Measurements from ENCODE around the gene OR2J3.
"Not testable (repeated sequence)": the region's sequence is repeated elsewhere in the genome, so short reads cannot be mapped to it uniquely, and the experiment has no call there.

OR2J3 gene

GRCh38 chr6:29131691-29132090 is 23.8 kb downstream of the OR2J3 start:
- TF ChIP-seq, protein P1, sequence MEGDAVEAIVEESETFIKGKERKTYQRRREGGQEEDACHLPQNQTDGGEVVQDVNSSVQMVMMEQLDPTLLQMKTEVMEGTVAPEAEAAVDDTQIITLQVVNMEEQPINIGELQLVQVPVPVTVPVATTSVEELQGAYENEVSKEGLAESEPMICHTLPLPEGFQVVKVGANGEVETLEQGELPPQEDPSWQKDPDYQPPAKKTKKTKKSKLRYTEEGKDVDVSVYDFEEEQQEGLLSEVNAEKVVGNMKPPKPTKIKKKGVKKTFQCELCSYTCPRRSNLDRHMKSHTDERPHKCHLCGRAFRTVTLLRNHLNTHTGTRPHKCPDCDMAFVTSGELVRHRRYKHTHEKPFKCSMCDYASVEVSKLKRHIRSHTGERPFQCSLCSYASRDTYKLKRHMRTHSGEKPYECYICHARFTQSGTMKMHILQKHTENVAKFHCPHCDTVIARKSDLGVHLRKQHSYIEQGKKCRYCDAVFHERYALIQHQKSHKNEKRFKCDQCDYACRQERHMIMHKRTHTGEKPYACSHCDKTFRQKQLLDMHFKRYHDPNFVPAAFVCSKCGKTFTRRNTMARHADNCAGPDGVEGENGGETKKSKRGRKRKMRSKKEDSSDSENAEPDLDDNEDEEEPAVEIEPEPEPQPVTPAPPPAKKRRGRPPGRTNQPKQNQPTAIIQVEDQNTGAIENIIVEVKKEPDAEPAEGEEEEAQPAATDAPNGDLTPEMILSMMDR (IDR thresholded peaks at IDR 0.05; ENCODE audit: control insufficient read depth, extremely low read depth, insufficient read depth) = no peak
- H3K4me3 ChIP-seq (ENCODE audit: low read depth, low read length) = no peak overlapping the region
- no peak for DNase-seq (ENCODE audit: low read depth)

DNA sequence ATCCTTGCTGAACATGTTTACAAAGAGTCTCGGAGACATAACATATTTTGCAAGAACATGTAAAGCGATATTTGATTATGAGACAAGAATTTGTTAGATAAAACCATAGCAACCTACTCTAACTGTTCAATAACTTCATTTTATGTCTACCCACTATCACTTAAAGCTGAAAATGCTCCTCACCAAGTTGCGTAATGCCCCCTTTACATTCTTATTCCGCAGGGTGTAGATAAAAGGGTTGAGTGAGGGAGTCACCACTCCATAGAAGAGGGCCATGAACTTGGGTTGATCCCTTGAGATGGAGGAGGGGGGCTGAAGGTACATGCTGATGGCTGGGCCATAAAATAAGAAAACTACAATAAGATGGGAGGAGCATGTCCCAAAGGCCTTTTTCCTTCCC is 29.9 kb downstream of the OR2J3 start:
- DNase-seq (ENCODE audit: low read depth) = no peak
- TF ChIP-seq, protein P1 (IDR thresholded peaks at IDR 0.05; ENCODE audit: control insufficient read depth, extremely low read depth, insufficient read depth) = no peak
- H3K4me3 ChIP-seq (ENCODE audit: low read depth, low read length) = no peak overlapping the region

DNA sequence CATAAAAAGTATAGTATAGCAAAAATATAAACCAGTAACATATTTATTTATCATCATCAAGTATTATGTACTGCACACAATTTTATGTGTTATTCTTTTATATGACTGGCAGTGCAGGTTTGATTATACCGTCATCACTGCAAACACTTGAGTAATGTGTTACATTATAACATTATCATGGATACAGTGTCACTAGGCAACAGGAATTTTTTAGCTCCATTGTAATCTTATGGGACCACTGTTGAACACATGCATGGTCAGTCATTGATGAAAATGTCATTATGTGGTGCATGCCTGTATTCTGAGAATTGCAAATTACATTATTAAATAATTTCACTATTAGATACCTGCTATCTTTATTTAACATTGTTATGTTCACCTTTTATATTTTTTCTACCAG is 33.7 kb downstream of the OR2J3 start:
- no peak for DNase-seq (ENCODE audit: low read depth)
- TF ChIP-seq, protein P1 (IDR thresholded peaks at IDR 0.05; ENCODE audit: control insufficient read depth, extremely low read depth, insufficient read depth) = no peak
- no peak overlapping the region for H3K4me3 ChIP-seq (ENCODE audit: low read depth, low read length)

DNA sequence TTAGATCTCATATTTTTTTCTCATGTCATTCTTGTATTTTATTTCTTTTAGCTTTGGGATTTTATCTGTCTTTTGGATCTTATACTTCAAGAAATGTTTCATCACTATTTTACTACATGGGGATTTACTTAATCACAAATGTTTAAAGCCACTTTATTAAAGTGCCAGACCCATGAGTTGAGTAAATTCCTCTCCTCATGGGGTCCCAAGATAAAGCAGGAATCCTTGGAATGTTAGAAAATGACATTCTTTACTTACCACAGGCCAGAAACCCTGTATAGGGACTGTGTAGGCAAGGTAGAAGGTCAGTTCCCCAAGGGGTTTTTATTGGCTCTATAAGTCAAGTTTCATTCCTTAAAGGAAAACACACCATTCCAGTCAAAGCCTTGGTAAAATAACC is 34.5 kb downstream of the OR2J3 start:
- H3K4me3 ChIP-seq (ENCODE audit: low read depth, low read length) = no peak overlapping the region
- DNase-seq (ENCODE audit: low read depth) = no peak
- TF ChIP-seq, protein P1 (IDR thresholded peaks at IDR 0.05; ENCODE audit: control insufficient read depth, extremely low read depth, insufficient read depth) = no peak

- H3K4me3 ChIP-seq (ENCODE audit: low read depth, low read length) = no peak overlapping the region
- TF ChIP-seq, protein P1 (IDR thresholded peaks at IDR 0.05; ENCODE audit: control insufficient read depth, extremely low read depth, insufficient read depth) = no peak
- DNase-seq (ENCODE audit: low read depth) = no peak
Observed at GRCh38 chr6:29146179-29146578, 38.3 kb downstream of the OR2J3 start.

DNA sequence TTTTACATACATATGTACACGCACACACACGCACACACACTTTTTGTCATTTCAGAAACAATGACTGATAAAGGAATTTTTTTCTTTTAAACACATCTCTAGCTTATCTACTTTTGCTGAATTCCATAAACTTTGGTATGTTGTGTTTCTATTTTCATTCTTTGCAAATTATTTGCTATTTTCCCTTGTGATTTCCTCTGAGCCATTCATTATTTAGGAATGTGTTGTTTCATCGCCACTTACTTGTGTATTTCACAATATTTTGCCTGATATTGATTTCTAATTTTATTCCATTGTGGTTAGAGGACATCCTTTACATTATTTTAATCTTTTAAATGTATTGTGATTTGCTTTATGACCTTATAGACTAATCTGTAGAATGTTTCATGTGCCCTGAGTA is 39.2 kb downstream of the OR2J3 start:
- no peak overlapping the region for H3K4me3 ChIP-seq (ENCODE audit: low read depth, low read length)
- no peak for DNase-seq (ENCODE audit: low read depth)
- TF ChIP-seq, protein P1 (IDR thresholded peaks at IDR 0.05; ENCODE audit: control insufficient read depth, extremely low read depth, insufficient read depth) = no peak

- DNase-seq (ENCODE audit: low read depth); H3K4me3 ChIP-seq (ENCODE audit: low read depth, low read length): not testable (repeated sequence)
Observed at GRCh38 chr6:29149444-29149843, 41.6 kb downstream of the OR2J3 start.
